GM19099 (cell line): ENCODE measurements around the gene STAT3.
A peak's percentile ranks its signal among the peaks of the same experiment; 100 is the strongest.

Source experiments
- POLR2A ChIP-seq: IDR thresholded peaks from 3 replicates; pipeline ENCODE4 v1.6.1; 2011; ENCODE audit warnings: low read depth; ENCODE audit not compliant: insufficient read length; ENCODE audit errors: extremely low read depth

The STAT3 gene

DNA sequence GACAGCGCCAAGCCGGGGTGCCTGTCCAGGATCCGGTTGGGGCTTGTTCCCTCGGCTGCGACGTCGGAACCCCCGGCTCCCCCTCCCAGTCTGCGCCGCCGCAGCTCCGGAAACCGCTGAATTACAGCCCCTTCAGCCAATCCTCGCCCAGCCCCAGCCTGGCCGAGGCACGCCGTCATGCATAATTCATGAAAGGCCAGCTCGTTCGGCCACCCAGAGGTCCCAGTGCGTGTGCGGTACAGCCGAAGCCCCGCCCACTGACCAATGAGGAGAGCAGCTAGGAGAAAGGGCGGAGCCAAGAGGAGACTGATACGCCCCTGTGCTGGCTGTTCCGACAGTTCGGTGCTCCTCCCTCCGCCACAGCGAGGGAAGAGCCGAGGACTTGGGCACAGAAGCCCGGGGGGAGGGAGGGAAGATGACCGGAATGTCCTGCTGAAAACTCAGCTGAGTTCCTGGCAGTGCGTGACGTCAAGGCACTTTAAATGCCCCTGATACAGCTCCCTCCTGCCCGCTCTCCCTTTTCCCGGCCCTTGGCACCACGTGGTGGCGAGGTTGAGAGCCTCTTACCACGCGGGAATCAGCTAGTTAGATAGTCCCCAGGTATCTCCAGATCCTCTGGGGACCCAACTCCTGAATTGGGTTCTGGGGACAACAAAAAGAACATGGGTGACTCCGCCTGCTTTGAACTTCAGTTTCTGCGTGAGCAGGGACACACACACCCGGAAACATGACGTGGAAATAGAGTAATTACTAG, at the start of gene STAT3:
TSS of gene STAT3 (minus strand) at position 62 of the 754 bp plus-strand sequence. CDS start 39,926 bp downstream, outside the sequence.
- TF ChIP-seq POLR2A: peak; percentile 55

DNA sequence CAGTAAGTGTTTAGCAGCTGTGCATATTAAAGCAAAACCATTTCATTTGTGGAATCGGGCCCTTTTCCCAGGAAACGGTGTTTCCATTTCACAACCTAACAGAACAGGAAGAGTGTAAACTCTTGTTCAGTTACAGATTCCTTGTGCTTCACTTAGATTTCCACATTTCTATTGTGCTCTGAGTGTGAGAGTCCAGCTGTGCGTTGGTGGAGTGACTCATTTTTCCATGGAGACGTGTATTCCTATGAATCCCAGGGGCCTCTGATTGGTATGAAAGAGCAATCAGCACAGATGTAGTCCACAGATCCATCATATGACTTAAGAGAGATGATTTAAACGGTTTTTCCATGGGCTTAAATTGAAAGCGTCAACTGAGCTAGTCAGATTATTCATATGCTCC, 48.1 kb upstream of the STAT3 start:
- no peak for TF ChIP-seq POLR2A

- no peak for TF ChIP-seq POLR2A
These were observed 43.5 kb upstream of the STAT3 start for GRCh38 chr17:42431758-42432161.

- no peak for TF ChIP-seq POLR2A
These were observed 41.6 kb upstream of the STAT3 start for GRCh38 chr17:42429726-42430447.

GRCh38 chr17:42428141-42428944, 40.1 kb upstream of the STAT3 start:
- no peak for TF ChIP-seq POLR2A

- TF ChIP-seq POLR2A: no peak
These were observed 36.9 kb upstream of the STAT3 start for GRCh38 chr17:42424991-42425610.

DNA sequence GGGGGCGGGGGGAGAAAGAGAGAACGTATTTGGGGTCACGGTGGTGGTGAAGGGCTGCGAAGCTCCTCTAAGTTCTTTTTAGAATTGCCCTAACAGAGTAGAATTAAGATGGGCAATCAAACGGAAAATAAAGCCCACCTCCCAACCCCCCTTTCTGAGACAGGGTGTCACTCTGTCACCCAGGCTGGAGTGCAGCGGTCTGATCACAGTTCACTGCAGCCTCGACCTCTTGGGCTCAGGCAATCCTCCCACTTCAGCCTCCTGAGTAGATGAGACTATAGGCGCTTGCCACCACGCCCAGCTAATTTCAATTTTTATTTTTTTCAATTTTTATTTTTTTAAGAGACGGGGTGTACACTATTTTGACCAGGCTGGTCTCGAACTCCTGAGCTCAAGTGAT, 35.5 kb upstream of the STAT3 start:
- TF ChIP-seq POLR2A: no peak

DNA sequence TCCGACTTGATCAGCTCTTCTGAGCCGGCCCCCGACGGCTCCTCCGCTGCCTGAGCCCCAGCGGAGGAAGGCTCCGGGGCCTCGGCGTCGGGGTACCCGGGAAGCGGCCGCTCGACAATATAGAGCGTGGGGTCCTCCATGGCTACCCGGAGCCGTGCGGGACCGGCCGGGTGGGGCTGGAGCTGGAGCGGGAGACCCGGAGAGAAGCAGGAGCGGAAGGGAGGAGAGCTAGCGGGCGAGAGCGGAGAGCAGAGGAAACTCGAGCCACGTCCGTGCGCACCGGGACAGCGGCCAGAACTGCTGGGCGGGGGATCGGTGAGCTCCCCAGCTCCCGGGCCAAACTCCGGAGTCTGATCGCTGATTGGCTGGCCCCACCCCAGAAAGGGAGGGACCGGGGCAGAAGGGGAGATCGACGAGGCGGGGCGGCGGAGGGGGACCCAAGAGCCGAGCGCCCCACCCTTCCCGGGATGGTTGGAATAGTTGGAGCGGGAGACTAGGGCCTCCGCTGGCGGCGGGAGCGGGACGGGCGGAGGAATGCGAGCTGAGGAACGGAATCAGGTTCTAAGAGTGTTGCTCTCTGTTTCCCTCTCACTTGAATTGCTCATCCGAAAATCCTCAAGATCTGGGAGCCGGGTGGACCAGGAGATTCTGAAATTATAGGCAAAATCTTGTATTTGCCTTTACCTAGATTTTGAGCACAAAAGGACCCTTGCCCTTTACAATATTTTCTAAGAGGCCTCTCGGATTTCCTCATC, 34.9 kb upstream of the STAT3 start, which contains the start of gene CAVIN1:
TSS of gene CAVIN1 (minus strand) at position 299 of the 755 bp plus-strand sequence. CDS start at position 140, 159 bp downstream.
- no peak for TF ChIP-seq POLR2A

- TF ChIP-seq POLR2A: no peak
These were observed 34.2 kb upstream of the STAT3 start for GRCh38 chr17:42422412-42422957.

DNA sequence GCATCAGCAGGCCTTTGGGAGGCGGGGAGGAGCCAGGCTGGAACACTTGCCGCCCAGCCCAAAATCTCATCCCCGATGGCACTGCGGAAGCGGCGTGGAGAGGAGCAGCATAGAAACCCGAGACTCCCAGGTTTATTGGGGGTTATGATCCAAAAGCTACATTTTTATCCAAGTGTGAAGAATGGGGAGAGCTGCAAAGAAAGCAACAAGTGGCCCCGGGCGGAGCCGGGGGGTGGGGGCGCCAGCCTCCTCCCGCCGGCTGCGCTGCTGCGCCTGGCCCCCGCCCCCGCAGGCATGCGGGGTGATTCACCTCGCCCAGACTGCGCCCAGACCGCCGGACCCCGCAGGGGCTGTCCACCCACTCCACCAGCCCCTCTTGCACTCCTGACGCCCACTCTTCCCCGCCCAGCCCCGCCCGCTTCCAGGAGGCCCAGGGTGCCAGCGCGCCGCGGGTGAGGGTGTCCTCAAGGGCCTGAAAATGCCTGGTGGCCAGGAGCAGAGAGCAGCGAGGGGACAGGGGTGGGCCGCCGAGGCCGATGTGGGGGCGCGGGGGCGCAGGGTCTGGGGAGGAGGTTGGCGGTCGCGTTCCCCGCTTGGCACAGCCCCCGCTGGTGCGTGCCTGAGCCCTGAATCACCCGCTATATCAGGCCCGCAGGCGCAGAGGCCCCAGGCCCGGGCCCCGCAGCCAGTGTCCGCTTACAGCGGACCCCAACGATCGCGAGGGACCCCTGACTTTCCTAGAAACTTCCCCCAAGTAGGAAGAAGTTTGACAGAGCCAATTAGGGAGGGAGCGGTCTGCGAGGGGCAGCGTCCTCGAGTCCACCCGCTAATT, 33.5 kb upstream of the STAT3 start:
- TF ChIP-seq POLR2A: no peak

GRCh38 chr17:42421136-42421506, 32.9 kb upstream of the STAT3 start:
- TF ChIP-seq POLR2A: no peak

DNA sequence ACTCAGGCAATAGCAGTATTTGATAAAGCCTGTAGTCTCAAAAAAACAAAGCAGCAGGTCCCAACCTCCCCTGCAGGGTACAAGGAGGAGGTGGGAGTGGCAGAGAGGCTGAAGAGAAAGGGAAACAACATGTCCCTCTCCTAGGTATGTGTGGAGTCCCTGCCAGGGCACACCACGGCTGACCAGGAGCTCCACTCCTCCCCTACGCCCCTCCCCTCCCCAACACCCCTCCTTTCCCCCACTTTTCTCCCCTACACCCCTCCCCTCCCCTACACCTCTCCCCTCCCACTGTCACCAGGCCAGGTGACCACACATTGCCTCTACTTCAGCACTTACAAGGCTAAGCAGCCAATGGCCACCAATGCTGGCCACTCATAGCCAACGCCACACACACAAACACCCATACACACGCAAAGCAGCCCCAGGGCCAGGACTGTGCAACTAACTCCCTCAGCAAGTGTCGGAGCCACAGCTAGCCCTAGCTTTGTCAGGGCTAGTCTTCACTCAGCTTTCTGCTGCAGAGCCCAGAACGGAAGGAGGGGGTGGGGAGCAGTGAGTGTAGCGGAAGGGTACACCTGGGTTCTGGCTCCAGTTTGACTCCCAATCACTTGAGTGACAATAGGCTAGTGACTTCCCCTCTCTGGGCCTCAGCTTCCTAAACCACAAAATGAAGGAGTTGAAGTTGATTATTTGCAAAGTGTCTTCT, 26.6 kb upstream of the STAT3 start:
- peak; percentile 37 for TF ChIP-seq POLR2A
